Lower leg skin (tissue), 4 donors: Measurements from ENCODE around the gene TAF6L. TPM values are rescaled to one million over a fixed set of nuclear protein-coding genes. Genes with fewer than 3 reads are reported as not detected.

Experiments
- DNase-seq, 2 donors: peaks; one replicate each; pipeline ENCODE4 v3.0.0-alpha.2; 2019; ENCODE audit warnings: low spot score in 2 of 2
- H3K4me3 ChIP-seq: fragments of 200-600 bp; sonication (generic); 2 replicates; pipeline ENCODE4 v1.5.1; 2017; ENCODE audit warnings: mild to moderate bottlenecking, low read depth; ENCODE audit not compliant: poor library complexity, severe bottlenecking
- CTCF ChIP-seq, 3 donors: fragments of 450-650 bp; IDR thresholded peaks; one replicate each; pipeline ENCODE4 v1.5.1; 2016; ENCODE audit warnings: antibody characterized with exemption in 3 of 3, mild to moderate bottlenecking in 3 of 3, moderate library complexity in 2 of 3
- POLR2A ChIP-seq, 2 donors: fragments of 450-650 bp; IDR thresholded peaks; one replicate each; pipeline ENCODE4 v1.6.1; 2016 to 2017; ENCODE audit warnings: antibody characterized with exemption in 2 of 2, mild to moderate bottlenecking in 1 of 2, moderate library complexity in 1 of 2
- WGBS, 2 donors: methylation state at CpG; one replicate each; pipeline ENCODE4 v1.1.5; 2018; 5-methylcytosine and 5-hydroxymethylcytosine counted together
- intact Hi-C: fragments of 100-400 bp; cut with DNase I; formaldehyde crosslinking; loops from one replicate; pipeline ENCODE4 v1.15.0; 2023; ENCODE audit warnings: low total_unique reads
- total RNA-seq, 4 donors: library from RNA; depleted of rRNA; stranded (reverse); fragments of >200 nt; gene quantifications; one replicate each; pipeline ENCODE4 v1.1.0, GENCODE V29; 2016

The TAF6L gene
- total RNA-seq, 4 donors from 2014 or later = 21.0 to 79.2 (median 38.2) TPM

- no peak overlapping the region for H3K4me3 ChIP-seq
- no peak for TF ChIP-seq CTCF (IDR thresholded peaks at IDR 0.05)
- TF ChIP-seq POLR2A (IDR thresholded peaks at IDR 0.05) = no peak
- intact Hi-C loops = loop anchor here (10.0 kb wide), 1 partner anchor 61 kb away; no protein-coding TSS in a partner anchor
- WGBS, 2 donors = 85 to 90% methylated on average over 8 of the region's 8 CpGs
- no peak for DNase-seq
These were observed 23.1 kb downstream of the TAF6L start for GRCh38 chr11:62794201-62794775.

GRCh38 chr11:62796281-62796680 lies 25.1 kb downstream of the TAF6L start:
- 77 to 79% methylated on average over 7 of the region's 7 CpGs for WGBS, 2 donors
- intact Hi-C loops = loop anchor here (10.0 kb wide), 1 partner anchor 59 kb away; no protein-coding TSS in a partner anchor

GRCh38 chr11:62799486-62799885 lies 28.3 kb downstream of the TAF6L start:
- whole genome bisulfite sequencing, 2 donors = 87 to 92% methylated on average over 10 of the region's 10 CpGs
- no peak for DNase-seq
- TF ChIP-seq POLR2A (IDR thresholded peaks at IDR 0.05) (no peak), CTCF (IDR thresholded peaks at IDR 0.05) (no peak)
- intact Hi-C loops = loop anchor here (10.0 kb wide), 1 partner anchor 55 kb away; no protein-coding TSS in a partner anchor
- H3K4me3 ChIP-seq = no peak overlapping the region

More at GRCh38 chr11:62796281-62796680, 25.1 kb downstream of the TAF6L start:
- TF ChIP-seq CTCF (IDR thresholded peaks at IDR 0.05) = no peak
- TF ChIP-seq POLR2A (IDR thresholded peaks at IDR 0.05) = no peak
- no peak for DNase-seq
- H3K4me3 ChIP-seq = no peak overlapping the region

GRCh38 chr11:62801071-62801470 lies 29.9 kb downstream of the TAF6L start:
- 78 to 83% methylated on average over 4 of the region's 4 CpGs for WGBS, 2 donors
- H3K4me3 ChIP-seq = no peak overlapping the region
- TF ChIP-seq POLR2A (IDR thresholded peaks at IDR 0.05) (no peak), CTCF (IDR thresholded peaks at IDR 0.05) (no peak)
- intact Hi-C loops = no loop called here
- no peak for DNase-seq

GRCh38 chr11:62804310-62805075 lies 33.3 kb downstream of the TAF6L start:
- intact Hi-C loops = no loop called here
- WGBS, 2 donors = 2 to 3% methylated on average over 14 of the region's 14 CpGs
- TF ChIP-seq CTCF (IDR thresholded peaks at IDR 0.05) (no peak), POLR2A (IDR thresholded peaks at IDR 0.05) (no peak)
- H3K4me3 ChIP-seq = peak overlapping the region; percentile 97
- DNase-seq = no peak
